IPS-NIHi7 (cell line): ENCODE results near the gene MRO.
A peak's percentile ranks its signal among the peaks of the same experiment; 100 is the strongest.
"Not testable (repeated sequence)": the region's sequence is repeated elsewhere in the genome, so short reads cannot be mapped to it uniquely, and the experiment has no call there.

Experiments used
- DNase-seq: peaks from one replicate; pipeline ENCODE4 v3.0.0; 2012; ENCODE audit warnings: mixed read lengths; ENCODE audit errors: extremely low spot score

The MRO gene

GRCh38 chr18:50791599-50792438 lies 28.0 kb downstream of the MRO start:
- no peak for DNase-seq

- no peak for DNase-seq
Observed at GRCh38 chr18:50790948-50791347, 28.9 kb downstream of the MRO start.

- no peak for DNase-seq
Observed at GRCh38 chr18:50790241-50790640, 29.6 kb downstream of the MRO start.

- DNase-seq = no peak
Observed at GRCh38 chr18:50788284-50788683, 31.5 kb downstream of the MRO start.

- no peak for DNase-seq
Observed at GRCh38 chr18:50786864-50787263, 33.0 kb downstream of the MRO start.

- no peak for DNase-seq
Observed at GRCh38 chr18:50783553-50783952, 36.3 kb downstream of the MRO start.

GRCh38 chr18:50779021-50779420 lies 40.8 kb downstream of the MRO start:
- DNase-seq = not testable (repeated sequence)

GRCh38 chr18:50776383-50776782 lies 43.4 kb downstream of the MRO start:
- no peak for DNase-seq

- DNase-seq = no peak
Observed at GRCh38 chr18:50775726-50776125, 44.1 kb downstream of the MRO start.

GRCh38 chr18:50775207-50775606 lies 44.6 kb downstream of the MRO start:
- DNase-seq = no peak

GRCh38 chr18:50769463-50769862 lies 50.4 kb downstream of the MRO start:
- no peak for DNase-seq

GRCh38 chr18:50757358-50757757 lies 62.5 kb downstream of the MRO start:
- no peak for DNase-seq

- no peak for DNase-seq
Observed at GRCh38 chr18:50754297-50754696, 65.5 kb downstream of the MRO start.

GRCh38 chr18:50753311-50753710 lies 66.5 kb downstream of the MRO start:
- no peak for DNase-seq

GRCh38 chr18:50751947-50752346 lies 67.9 kb downstream of the MRO start:
- no peak for DNase-seq

GRCh38 chr18:50751490-50751889 lies 68.3 kb downstream of the MRO start:
- DNase-seq = no peak

- DNase-seq = no peak
Observed at GRCh38 chr18:50750546-50750945, 69.3 kb downstream of the MRO start.

- DNase-seq = no peak
Observed at GRCh38 chr18:50749945-50750344, 69.9 kb downstream of the MRO start.

- no peak for DNase-seq
Observed at GRCh38 chr18:50749421-50749820, 70.4 kb downstream of the MRO start.

- DNase-seq = peak; percentile 67
Observed at GRCh38 chr18:50748243-50749229, 71.3 kb downstream of the MRO start.

- no peak for DNase-seq
Observed at GRCh38 chr18:50747849-50748242, 72.0 kb downstream of the MRO start.

- no peak for DNase-seq
Observed at GRCh38 chr18:50745945-50746344, 73.9 kb downstream of the MRO start.
